GM18517 (cell line): ENCODE results near the gene IRF6.

ENCODE experiments used
- ATAC-seq: cut with Tn5 transposase; IDR thresholded peaks from one replicate; pipeline ENCODE4 v1.9.1; 2021; ENCODE audit warnings: mild to moderate bottlenecking, moderate library complexity; ENCODE audit not compliant: unreplicated experiment

The IRF6 gene

DNA sequence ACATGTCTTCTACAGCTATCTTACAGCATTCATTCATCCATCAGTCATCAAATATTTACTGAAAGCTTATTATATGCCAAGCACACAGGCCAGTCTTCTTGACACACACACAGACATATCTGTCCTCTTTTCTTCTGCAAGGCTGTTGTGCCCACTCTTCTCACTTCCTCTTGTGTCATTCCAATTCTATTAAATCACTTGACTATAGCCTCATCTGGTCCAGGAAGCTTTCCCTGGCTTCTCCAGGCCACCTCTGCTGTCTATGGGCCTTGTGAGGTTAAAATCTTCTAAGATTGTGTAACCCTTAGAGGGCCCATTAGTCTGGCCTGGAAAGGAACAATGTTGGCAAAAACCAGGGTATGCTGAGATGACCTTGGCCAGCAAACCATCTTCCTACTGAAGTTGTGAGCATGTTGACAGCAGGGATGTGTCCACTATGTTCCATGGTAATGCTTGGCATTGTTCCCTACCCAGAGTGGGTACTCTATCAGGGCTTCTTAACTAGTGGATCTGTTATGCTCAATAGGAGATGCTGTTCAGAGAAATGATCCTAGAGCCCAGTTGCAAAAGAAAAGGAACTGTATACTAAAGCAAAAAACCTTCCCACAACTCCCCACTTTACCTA lies 44.8 kb downstream of the IRF6 start:
- no peak for ATAC-seq

DNA sequence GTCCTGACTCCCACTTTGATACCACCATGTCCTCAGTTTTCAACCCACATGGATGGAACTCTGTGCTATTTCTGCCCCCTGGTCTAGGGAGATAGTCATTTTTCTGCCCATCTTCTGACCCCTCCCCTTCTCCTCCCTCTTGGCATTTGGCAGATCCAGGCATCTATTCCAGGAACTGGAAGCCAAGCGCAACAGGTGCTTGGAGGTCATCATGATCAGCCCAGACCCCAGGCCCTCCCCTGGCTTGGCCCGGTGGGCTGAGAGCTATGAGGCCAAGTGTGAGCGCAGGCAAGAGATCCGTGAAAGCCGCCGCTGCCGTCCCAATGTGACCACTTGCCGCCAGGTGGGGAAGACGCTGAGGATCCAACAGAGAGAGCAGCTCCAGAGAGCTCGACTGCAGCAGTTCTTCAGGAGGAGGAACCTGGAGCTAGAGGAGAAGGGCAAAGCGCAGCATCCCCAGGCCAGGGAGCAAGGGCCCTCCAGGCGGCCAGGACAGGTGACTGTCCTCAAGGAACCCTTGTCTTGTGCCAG lies 46.0 kb downstream of the IRF6 start:
- no peak for ATAC-seq

DNA sequence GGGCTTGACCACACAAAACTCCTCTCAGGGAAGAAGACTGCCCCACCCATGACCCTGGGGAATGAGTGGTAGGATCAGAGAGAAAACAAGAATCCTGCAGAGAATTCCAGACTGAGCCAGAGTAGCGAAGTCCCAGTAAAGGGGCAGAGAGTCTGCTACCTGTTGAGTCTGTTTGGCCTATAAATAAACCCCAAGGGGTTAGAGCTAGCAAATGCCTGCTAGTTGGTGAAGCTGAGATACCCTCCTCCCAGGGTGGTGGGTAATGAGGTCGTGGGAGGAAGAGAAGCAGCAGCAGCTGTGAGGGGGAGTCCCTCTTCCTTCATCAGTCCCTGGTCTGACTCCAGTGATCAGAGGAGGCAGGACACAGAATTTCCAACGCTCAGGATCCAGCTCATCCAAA lies 47.5 kb downstream of the IRF6 start:
- no peak for ATAC-seq

DNA sequence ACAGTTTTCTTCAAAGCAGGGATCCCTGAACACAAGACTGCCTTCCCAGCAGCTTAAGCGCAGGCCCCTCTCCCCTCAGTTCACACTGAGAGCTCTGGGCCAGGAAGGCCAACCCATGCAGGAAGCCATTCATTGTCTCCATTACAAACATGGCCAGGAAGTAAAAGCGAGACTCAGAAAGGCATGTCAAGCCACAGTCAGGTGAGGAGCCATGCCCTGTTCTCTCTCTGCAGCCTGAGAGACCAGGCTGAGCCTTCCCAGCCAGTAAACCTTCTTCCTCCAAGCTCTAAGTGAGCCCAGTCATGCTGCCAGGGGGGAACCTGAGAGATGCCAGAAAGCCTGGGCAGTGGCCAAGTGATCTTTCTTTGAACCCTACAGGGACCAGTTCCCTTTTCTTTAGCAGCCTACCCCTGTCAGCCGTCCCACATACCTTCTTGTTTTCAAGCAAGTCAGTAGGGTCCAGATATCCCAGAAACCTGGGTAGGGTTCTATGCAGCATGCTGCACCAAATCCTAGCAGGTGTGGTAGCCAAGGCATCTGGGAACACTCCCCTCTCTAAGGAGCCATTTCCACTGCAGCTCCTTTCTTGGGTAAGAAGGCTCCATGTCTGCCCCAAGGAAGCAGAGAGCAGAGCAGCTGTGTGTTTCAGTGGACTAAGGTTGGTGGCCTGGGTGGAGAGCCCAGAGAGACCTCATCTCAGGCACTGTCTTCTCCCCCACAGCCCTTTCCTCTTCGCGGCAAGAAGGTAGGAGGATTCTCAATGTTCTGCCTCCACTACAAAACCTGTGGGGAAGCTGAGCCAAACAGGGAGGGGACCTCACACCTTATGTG lies 49.1 kb downstream of the IRF6 start:
- ATAC-seq = peak; percentile 34

DNA sequence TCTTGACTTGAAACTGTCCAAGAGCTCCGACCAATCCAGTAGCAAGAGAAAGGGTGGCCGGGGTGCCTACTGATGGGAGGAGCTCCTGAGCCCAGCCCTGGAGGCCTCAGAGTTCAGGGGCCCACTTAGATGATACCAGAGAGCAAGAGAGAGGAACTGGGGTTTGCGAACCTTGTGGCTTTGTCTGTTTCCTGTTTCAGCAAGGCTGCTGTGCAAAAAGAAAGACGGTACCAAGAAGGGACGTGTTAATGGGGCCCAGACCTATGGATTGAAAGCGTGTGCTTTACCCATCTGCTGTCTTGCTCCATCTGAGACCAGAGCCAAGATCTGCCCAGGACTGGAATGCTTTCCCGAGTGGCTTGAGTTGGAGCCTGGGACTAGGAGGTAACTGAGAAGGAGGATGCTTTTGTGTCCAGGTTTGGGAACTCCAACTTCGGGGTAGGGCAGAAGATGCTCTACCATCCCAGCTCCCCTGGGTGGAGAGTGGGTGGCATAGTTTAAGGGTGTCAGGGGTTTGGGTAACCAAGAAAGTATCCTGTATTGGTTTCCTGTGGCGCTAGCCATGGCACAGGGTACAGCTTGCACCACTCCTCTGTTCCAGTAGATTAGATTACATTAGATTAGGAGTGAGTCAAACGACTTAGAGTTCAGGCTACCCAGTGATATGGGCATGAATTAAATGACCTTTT lies 49.9 kb downstream of the IRF6 start, which contains the start of gene TRAF3IP3:
TSS of gene TRAF3IP3 (plus strand) at position 128 of the 689 bp plus-strand sequence. CDS start 3,987 bp downstream, outside the sequence.
- peak; percentile 76 for ATAC-seq

DNA sequence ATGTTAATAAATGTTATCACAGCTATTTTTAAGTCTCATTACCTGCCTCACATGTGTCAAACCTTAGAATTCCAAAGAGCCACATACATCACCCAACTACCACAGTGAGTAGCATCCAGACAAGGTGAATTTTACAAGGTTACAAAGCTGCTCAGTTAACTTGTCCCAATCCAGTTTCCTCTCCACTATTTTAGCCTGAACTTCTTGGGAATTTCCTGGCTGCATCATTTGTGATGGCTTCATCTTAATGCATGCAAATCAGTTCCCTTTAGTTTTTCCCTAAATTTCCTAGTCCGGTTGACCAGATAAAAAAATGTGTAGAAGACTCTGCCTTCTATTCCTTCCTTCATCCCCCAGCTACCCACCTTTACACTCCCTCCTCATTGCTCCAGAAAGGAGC lies 50.7 kb downstream of the IRF6 start:
- no peak for ATAC-seq

DNA sequence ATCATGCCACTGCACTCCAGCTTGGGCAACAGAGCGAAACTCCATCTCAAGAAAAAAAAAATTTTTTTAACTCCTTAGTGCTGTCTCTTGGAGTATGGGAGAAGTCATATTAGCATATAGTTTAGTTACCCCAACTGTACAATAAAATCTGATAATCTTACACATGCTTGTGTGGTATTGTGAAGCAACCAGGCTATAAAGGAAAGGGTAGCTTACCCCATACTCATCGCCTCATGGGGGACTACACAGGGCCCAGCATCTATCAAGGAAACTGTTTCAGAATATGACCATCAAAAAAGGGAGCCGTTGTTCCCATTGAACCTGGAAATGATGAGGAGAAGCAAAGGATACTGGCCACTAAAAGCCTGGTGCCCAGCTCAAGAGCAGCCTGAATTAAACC lies 53.1 kb downstream of the IRF6 start:
- ATAC-seq = no peak

DNA sequence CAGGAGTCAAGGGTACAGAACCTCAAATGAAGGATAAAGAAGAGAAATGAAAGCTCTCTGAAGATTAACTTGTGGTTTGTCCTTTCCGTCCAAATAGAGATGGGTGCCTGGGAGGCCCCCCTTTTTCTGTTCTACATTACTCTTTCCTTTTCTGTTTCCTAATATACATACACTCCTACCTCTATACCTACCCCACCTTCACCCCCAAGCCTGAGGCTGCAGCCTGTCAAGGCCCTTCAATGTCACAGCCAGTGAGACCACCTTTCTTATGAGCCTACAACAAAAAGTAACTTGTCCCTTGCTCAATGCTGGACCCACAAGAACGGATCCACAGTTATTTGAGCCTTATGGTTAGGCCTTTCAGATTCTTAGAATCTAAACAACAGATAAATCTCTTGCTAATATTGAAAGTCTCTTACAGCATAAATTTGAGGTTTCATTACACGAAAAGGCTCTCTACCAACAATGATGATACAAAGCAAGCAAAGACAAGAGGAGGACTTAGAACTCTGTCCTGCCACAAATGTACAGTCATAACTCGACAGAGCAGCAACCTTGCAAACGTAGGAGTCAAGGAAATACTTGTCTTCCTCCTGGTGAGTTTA lies 54.2 kb downstream of the IRF6 start:
- peak; percentile 50 for ATAC-seq

DNA sequence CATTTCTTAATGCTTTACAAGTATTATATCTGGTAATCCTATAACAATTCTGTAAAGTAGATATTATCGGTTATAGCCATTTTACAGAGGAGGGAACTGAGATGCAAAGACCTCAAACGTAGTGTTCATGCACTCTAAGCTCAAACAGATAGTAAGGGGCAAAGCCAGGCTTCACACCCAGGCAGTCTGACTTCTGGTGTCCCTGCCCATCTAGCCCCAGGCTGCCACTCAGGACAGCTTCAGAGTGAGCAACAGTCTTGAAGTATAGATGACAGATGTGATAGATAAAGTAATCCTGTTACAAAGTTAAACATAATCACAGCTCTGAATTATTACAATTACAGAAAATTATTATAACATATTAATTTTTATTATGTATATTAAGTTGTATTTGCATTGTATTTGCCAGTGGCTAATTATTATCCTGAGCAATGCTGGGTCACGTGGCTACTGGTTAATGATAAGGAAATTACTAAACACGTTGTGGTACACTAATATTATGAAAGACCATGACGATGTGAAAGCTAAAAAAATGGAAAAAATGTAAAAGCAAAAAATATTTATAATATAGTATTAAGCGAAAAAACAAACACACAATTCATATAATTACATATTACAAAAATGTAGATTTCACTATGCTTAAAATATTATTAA lies 56.1 kb downstream of the IRF6 start:
- ATAC-seq = no peak

DNA sequence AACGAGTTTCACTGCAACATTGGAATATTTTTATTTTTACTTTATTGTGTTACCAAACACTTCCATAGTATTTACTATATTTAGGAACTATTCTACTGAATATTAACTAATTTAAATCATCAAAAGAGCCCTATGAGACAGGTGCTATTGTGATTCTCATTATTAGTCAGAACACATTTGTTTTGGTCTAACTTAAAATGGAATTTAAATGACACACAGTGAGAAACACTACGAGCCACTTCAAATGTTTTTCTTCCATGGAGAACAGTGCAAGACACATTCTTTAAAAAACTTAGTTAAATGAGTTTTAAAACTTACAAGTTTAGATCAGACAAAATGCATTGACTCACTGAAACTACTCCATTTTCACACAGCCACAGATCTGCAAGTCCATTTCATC lies 56.7 kb downstream of the IRF6 start:
- ATAC-seq = no peak

DNA sequence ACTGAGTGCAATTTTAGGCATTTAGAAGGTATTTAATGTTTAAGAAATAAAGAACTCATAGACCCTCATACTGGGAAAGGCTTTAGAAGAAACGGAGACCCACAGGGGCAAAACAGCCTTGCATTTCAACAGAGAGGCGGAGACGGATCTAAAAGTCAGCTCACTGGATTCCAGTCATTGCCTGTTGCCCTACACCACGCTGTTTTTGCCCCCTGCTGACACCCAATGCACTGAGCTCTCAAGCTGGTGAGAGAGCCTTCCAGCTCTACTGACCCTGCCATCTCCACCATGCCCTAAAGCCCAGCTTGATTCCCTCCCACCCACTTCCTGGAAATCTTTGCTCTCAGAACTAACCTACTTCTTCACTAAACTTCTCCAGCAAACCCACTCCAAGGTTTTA lies 57.3 kb downstream of the IRF6 start:
- ATAC-seq = no peak

DNA sequence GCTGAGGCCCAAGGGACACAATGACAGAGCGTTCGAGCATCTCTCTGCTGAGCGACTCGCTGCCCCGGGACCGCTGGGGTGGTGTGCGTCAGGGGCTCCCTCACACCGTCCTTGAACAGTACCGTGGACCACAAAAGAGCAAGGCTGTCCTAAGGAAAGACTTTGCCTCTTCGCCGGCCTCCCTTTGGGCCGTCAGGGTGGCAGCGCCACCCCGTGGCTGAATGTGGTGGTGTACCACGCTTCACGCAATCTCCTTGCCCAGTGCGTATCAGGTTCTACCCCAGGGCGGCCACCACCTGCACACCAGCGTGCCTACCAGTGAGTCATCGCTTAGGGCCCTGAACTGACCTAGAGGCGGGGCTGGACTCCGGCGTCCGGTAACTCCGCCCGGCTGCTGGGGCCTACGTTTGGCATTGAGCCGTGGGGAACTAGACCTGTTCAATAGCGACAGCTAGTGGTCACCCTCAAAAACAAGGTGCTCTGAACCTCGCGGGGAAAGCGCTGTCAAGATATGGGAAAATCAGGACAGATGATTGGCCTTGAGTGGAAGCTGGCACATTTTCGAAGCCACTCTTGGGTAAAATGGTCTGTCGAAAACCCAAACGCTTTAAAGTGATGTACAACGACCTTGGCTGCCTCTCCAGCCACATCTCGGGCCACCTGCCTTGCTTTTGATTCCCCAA lies 58.2 kb downstream of the IRF6 start:
- peak; percentile 71 for ATAC-seq

DNA sequence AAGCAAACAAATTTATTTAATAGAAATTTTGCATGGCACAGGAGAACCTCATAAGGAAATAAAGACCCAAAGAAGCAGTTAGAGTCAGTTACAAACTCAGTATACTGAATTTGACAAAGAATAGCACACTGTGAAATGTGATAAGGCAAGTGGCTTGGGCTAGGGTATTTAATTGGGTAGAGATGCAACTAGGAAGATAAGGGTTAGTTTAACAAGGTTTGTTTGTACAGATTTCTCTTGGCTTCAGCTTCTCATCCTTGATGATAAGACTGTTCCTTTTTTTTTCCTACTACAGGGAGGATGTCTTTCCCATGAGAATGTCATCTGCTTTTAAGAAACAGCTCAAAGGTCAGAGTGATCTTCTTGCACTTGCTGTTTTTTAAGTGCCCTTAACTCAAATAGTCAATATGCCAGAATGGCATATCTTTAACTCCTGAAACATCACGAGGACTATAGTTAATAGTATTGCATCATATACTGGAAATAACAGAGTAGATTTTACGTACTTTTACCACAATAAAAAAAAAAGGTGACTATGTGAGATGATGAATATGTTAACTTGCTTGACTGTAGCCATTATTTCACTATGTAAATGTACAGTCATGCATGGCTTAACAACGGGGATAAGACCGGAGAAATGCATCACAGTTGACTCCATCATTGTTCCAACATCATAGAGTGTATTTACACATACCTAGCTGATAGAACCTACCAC lies 59.3 kb downstream of the IRF6 start:
- ATAC-seq = no peak

DNA sequence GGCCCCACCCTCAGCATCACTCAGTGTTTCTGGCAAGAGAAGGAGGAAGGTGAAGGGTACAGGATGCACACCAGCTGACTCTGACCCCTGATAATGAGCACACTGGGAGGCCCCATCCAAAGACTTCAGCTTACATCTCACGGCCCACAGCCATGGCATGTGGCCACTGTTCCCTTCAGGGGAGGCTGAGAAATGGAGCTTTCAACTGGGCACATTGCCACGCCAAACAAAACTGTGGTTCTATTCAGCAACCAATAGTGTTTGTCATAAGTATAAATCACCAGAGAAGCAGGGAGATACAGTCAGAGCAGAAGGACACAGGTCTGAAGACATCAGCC lies 62.8 kb downstream of the IRF6 start:
- ATAC-seq = no peak

DNA sequence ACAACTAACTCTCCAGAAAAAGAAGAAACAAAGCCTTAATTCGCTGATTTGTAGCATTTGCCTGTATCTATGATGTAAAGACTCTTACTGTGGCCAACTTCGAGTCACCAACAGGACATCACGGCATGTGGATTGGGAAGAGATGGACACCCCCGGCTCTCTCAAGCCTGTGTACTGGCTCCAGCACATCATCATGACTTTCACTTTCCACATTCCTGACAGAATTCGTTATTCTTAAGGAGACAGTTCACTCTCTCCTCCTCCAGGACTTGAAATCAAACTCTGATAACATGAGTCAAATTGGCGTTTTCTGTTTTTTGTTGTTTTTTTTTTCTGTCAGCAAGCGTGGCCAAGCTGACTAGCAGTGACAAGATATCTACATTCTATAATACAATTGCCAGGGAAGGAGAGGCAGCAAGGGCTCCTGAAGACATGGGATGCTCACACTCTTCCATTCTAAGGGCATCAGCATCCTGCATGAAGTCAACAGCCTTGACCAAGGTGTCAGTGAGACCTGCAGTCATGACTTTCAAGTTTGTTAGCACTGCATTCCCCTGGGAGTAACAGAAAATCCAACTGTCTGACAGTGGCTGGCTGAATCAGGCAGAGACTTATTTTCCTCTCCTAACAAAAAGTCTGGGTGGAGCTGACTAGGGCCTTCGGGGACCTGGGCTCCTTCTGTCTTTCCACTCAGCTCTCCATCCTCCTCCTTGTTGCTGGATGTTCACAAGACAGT lies 63.4 kb downstream of the IRF6 start:
- no peak for ATAC-seq

DNA sequence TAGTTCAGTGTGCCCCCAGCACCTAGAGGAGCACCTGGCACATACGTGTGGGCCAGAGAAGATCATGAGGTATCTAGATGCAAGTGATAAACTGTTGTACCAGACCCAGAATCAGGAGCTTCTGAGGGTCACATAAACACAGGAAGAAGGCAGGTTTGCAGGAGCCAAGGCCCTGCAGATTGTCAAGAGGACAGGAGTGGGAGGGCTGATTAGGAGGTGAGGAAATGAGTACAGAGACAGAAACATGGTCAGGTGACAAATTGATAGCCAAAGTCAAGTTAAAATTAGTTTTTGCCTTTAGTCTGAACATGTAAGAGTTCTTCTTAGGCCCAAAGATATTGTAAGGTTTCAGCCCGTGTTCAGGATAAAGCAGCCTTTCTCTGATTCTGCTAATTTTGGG lies 64.1 kb downstream of the IRF6 start:
- no peak for ATAC-seq

DNA sequence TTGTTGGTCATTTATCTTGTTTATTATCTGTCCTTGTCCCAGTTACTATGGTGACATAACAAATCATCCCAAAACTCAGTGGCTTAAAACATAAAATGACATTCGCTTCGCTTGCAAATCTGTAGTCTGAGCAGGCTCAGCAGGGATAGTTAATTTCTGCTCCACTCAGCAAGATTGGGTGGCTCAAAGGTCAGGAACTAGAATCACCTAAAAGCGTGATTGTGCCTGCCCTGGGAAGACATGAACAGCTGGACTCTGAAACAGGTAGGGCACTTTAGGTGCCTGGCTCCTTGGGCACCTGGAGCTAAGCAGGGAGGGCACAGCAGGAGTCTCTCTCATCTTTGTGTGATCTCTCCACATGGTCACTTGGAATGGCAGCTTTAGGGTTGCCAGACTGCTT lies 64.7 kb downstream of the IRF6 start:
- ATAC-seq = no peak

DNA sequence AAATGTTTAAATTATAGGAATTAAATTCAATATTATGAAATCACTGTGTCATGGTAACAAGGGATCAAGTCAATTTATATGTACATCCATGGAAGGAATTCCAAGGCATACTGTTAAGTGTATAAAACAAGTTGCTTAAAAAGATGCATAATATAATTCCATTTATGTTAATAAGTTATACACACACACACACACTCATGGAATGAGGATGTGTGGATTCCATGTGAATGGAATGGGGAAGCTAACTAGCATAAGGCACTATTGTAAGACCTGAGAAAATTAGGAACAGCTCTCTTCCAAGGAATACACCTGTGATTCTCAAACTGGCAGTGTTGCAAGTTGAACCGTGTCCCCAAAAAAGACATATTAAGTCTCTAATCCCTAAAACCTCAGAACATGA lies 67.7 kb downstream of the IRF6 start:
- ATAC-seq = no peak

DNA sequence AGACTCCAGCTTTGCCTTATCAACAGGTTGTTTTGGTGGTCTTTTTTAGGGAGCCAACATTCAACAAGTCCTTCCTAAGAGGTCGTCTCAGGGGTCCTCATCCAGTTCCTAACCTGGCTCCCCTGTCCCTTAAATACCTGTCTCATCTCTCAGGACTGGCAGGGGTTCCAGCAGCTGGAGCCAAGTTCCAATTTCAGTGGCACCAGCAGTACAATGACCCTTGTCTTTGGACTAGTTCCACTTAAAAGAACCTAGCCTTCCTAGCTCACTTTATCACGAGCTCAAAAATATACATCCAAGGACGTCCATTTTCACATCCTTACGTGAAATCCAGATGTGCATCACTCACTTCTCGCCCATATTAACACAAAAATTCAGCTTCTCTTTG lies 68.8 kb downstream of the IRF6 start:
- no peak for ATAC-seq
